GM12878 (cell line): Measurements from ENCODE around the gene DUSP22. TPM values are rescaled to one million over a fixed set of nuclear protein-coding genes. Genes with fewer than 3 reads are reported as not detected.

Experiments used
- ATAC-seq: fragments of 200-7000 bp; cut with Tn5 transposase; 3 replicates; pipeline ENCODE4 v1.9.1; 2020; ENCODE audit warnings: mild to moderate bottlenecking, moderate library complexity
- BruUV-seq: library from RNA; stranded (reverse); fragments of 400-500 nt; replicated peaks from 2 replicates; lab custom pipeline; 2021; lab: Mats Ljungman, UMichigan
- CTCF ChIA-PET: fragments of 300-600 bp; sonication (Branson Sonifier 250); formaldehyde crosslinking; extraction: SDS; loops from one replicate; lab custom pipeline; 2021; ENCODE audit warnings: inconsistent platforms; lab: Yijun Ruan, JAX
- POLR2A ChIA-PET: fragments of 350-600 bp; formaldehyde crosslinking; extraction: SDS; loops from one replicate; lab custom pipeline; 2021; ENCODE audit warnings: inconsistent platforms; lab: Charles Lee
- RAD21 ChIA-PET: fragments of 300-600 bp; sonication (Branson Sonifier 250); formaldehyde crosslinking; loops from one replicate; lab custom pipeline; 2023; ENCODE audit warnings: antibody characterized with exemption; ENCODE audit not compliant: unreplicated experiment; lab: Charles Lee
- SMC1A ChIA-PET: fragments of 300-600 bp; sonication (Branson Sonifier 250); formaldehyde crosslinking; loops from one replicate; lab custom pipeline; 2023; ENCODE audit not compliant: unreplicated experiment, uncharacterized antibody; lab: Charles Lee
- DNase-seq: peaks from one replicate; pipeline ENCODE4 v3.0.0-alpha.2; 2011; ENCODE audit warnings: low read depth, low spot score
- FAIRE-seq: peaks from 3 replicates; lab custom pipeline; 2011; peaks lifted over from hg19 to GRCh38; lab: Jason Lieb, UNC
- H2AFZ ChIP-seq: 2 replicates; pipeline ENCODE4 v1.6.0; 2011; ENCODE audit warnings: low read depth, low read length, control low read depth; ENCODE audit not compliant: control insufficient read depth
- H3K27ac ChIP-seq: 2 replicates; pipeline ENCODE4 v1.5.1; 2011; ENCODE audit warnings: control low read depth; ENCODE audit not compliant: control insufficient read depth, insufficient read depth
- H3K27me3 ChIP-seq, 2 experiments: replicated peaks in 1 of 2; 2 replicates each; pipeline versions ENCODE4 v1.6.0 to v1.6.1; 2011; ENCODE audit warnings: low read length in 1 of 2; ENCODE audit not compliant: control insufficient read depth in 2 of 2, insufficient read depth in 2 of 2
- H3K36me3 ChIP-seq, 2 experiments: 2 replicates each; pipeline ENCODE4 v1.5.1; 2011; ENCODE audit warnings: low read length in 1 of 2; ENCODE audit not compliant: control insufficient read depth in 2 of 2, insufficient read depth in 2 of 2
- H3K4me1 ChIP-seq: 2 replicates; pipeline ENCODE4 v1.6.1; 2011; ENCODE audit warnings: mild to moderate bottlenecking, low read length, moderate library complexity, mixed read lengths; ENCODE audit not compliant: control insufficient read depth, insufficient read depth
- H3K4me2 ChIP-seq: 2 replicates; pipeline ENCODE4 v1.6.0; 2011; ENCODE audit warnings: control low read depth; ENCODE audit not compliant: control insufficient read depth, insufficient read depth
- H3K4me3 ChIP-seq: fragments of 200-600 bp; sonication (generic); 2 replicates; pipeline ENCODE4 v1.5.1; 2016
- H3K79me2 ChIP-seq: 2 replicates; pipeline ENCODE4 v1.6.0; 2011; ENCODE audit warnings: low read length; ENCODE audit not compliant: control insufficient read depth, insufficient read depth
- H3K9ac ChIP-seq: 2 replicates; pipeline ENCODE4 v1.8.0; 2011; ENCODE audit warnings: low read length, control low read depth, mixed read lengths; ENCODE audit not compliant: control insufficient read depth, insufficient read depth
- H3K9me3 ChIP-seq: replicated peaks from 3 replicates; pipeline ENCODE4 v1.5.1; 2011; ENCODE audit warnings: mild to moderate bottlenecking, low read length; ENCODE audit not compliant: control insufficient read depth, insufficient read depth
- H4K20me1 ChIP-seq: 2 replicates; pipeline ENCODE4 v1.6.0; 2011; ENCODE audit not compliant: control insufficient read depth, insufficient read depth
- DPF2 ChIP-seq: fragments of 450-650 bp; IDR thresholded peaks from 2 replicates; pipeline ENCODE4 v1.6.1; 2017; ENCODE audit warnings: mild to moderate bottlenecking
- GATAD2B ChIP-seq: fragments of 450-650 bp; conservative IDR thresholded peaks from 2 replicates; pipeline ENCODE4 v1.6.1; 2017; ENCODE audit warnings: low read depth, mild to moderate bottlenecking, moderate library complexity
- KDM1A ChIP-seq: fragments of 200-600 bp; sonication (generic); IDR thresholded peaks from 2 replicates; pipeline ENCODE4 v1.6.1; 2016; ENCODE audit warnings: borderline replicate concordance
- NKRF ChIP-seq: fragments of 450-650 bp; conservative IDR thresholded peaks from 2 replicates; pipeline ENCODE4 v1.6.1; 2017; ENCODE audit warnings: mild to moderate bottlenecking, moderate library complexity
- SPI1 ChIP-seq: IDR thresholded peaks from 2 replicates; pipeline ENCODE4 v1.6.1; 2011; ENCODE audit warnings: low read depth, mild to moderate bottlenecking, low read length, moderate library complexity, borderline replicate concordance; ENCODE audit not compliant: insufficient read depth
- WGBS: methylation state at CpG from one replicate; pipeline ENCODE4 v1.1.6; 2016; ENCODE audit warnings: low lambda C conversion rate; ENCODE audit not compliant: insufficient replicate concordance, insufficient coverage; ENCODE audit errors: missing lambda C conversion rate; 5-methylcytosine and 5-hydroxymethylcytosine counted together
- in situ Hi-C: fragments of 300-500 bp; cut with MboI; formaldehyde crosslinking; loops from 9 replicates; pipeline ENCODE4 v1.14.3; 2018; ENCODE audit warnings: mixed read lengths
- intact Hi-C: fragments of 100-400 bp; cut with micrococcal nuclease; formaldehyde crosslinking; loops from one replicate; pipeline ENCODE4 v1.14.2; 2022; ENCODE audit not compliant: unreplicated experiment
- polyA plus RNA-seq, 11 experiments: library from polyadenylated mRNA; depleted of rRNA in 4 of 11; unstranded in 6 of 11; stranded (reverse) in 5 of 11; fragments of >200 nt; fragmentation: Nextera tagmentation in 4 of 11; fragmentation: Illumina TruSeq in 1 of 11; extraction: Ambion mirVana in 4 of 11; extraction: Trizol in 1 of 11; gene quantifications; 1 replicate in 1 of 11; 2 replicates in 10 of 11; pipeline versions ENCODE4 v1.2.1 to v1.2.3, GENCODE V29; 2011 to 2016; ENCODE audit warnings: inconsistent platforms in 2 of 11, missing spikeins in 2 of 11, low read depth in 1 of 11
- total RNA-seq, 4 experiments: library from RNA; depleted of rRNA in 3 of 4; stranded (reverse); fragments of >200 nt in 3 of 4; fragmentation: Illumina TruSeq in 1 of 4; extraction: Trizol in 1 of 4; gene quantifications; 2 replicates each; pipeline versions ENCODE4 v1.2.1 to v1.2.3, GENCODE V29; 2013 to 2021

DUSP22 gene
- total and polyA plus RNA-seq, 10 of the 15 experiments (the other 5 are each of a cell fraction or from before 2014, with no cell fraction given), result 78.9 to 156 (median 107) TPM

GRCh38 chr6:320351-321157 lies 28.3 kb downstream of the DUSP22 start (continued):
- TF ChIP-seq SPI1 (peak; percentile 87), GATAD2B (peak; percentile 75; the same call in 1 of the 2 replicates), DPF2 (peak; percentile 44)

GRCh38 chr6:321158-321438 lies 28.8 kb downstream of the DUSP22 start:
- ATAC-seq, result no peak
- H3K9ac ChIP-seq, result peak overlapping the region; percentile 73
- TSS peak; percentile 34 for BruUV-seq
- no peaks in the 10 kb centered on the region for H4K20me1 ChIP-seq
- H3K4me3 ChIP-seq, result peak overlapping the region; percentile 57
- no peak overlapping the region for H2AFZ ChIP-seq
- H3K36me3 ChIP-seq, result peaks cover 16 to 19% of the 10 kb centered on the region in 2 experiments; a peak in 3 of 4 replicates
- no peaks in the 10 kb centered on the region for H3K27me3 ChIP-seq
- POLR2A ChIA-PET, result interaction anchor here (1.0 to 13.8 kb wide), 9 partner anchors 8 to 132 kb away, joined by 3 to 227 read pairs (median 11); no protein-coding TSS in a partner anchor
- DNase-seq, result no peak
- RAD21 ChIA-PET, result interaction anchor here (0.6 to 13.0 kb wide), 16 partner anchors 7 to 100 kb away, joined by 3 to 256 read pairs (median 14); partner anchors contain the start of gene DUSP22
- in situ Hi-C loops (no loop called here), intact Hi-C loops (loop anchor here (5.0 kb wide), 1 partner anchor 134 kb away; no protein-coding TSS in a partner anchor)
- SMC1A ChIA-PET, result interaction anchor here (1.1 to 13.7 kb wide), 13 partner anchors 7 to 95 kb away, joined by 3 to 707 read pairs (median 21); partner anchors contain the start of gene DUSP22
- no peak for FAIRE-seq
- H3K9me3 ChIP-seq, result no peaks in the 10 kb centered on the region
- peak overlapping the region; percentile 84 for H3K4me2 ChIP-seq
- CTCF ChIA-PET, result interaction anchor here (0.6 to 4.4 kb wide), 13 partner anchors 8 to 96 kb away, joined by 3 to 69 read pairs (median 6); no protein-coding TSS in a partner anchor
- TF ChIP-seq KDM1A (no peak), NKRF (no peak)
- H3K79me2 ChIP-seq, result peaks cover 78% of the 10 kb centered on the region
- H3K27ac ChIP-seq, result peak overlapping the region; percentile 92
- WGBS, result 42% methylated on average over 1 of the region's 1 CpG
- H3K4me1 ChIP-seq, result peaks cover 88% of the 10 kb centered on the region
